ENCODE data around the gene OR13C5.
"Not testable (repeated sequence)": the region's sequence is repeated elsewhere in the genome, so short reads cannot be mapped to it uniquely, and the experiment has no call there.

OR13C5 gene

GRCh38 chr9:104599313-104599712, at the start of gene OR13C5:
Gene OR13C5 (minus strand): TSS chr9:104599413. CDS start chr9:104599413, 0 bp downstream.
- not testable (repeated sequence) for DNase-seq

- no peak for DNase-seq
These were observed 36.2 kb upstream of the OR13C5 start for GRCh38 chr9:104635456-104635855.

- no peak for DNase-seq
These were observed 34.8 kb upstream of the OR13C5 start for GRCh38 chr9:104633976-104634520.

GRCh38 chr9:104625964-104626363, 26.8 kb upstream of the OR13C5 start:
- DNase-seq = not testable (repeated sequence)

GRCh38 chr9:104618104-104618503, 18.9 kb upstream of the OR13C5 start, which contains the start of gene OR13C9:
Gene OR13C9 (minus strand): TSS chr9:104618204. CDS start chr9:104618204, 0 bp downstream.
- no peak for DNase-seq

GRCh38 chr9:104617418-104617817, 18.2 kb upstream of the OR13C5 start:
- DNase-seq = no peak

- no peak for DNase-seq
These were observed 12.0 kb upstream of the OR13C5 start for GRCh38 chr9:104611213-104611612.

- no peak for DNase-seq
These were observed 9.1 kb upstream of the OR13C5 start for GRCh38 chr9:104608336-104608735.

GRCh38 chr9:104606152-104606551, 6.9 kb upstream of the OR13C5 start:
- no peak for DNase-seq

GRCh38 chr9:104605527-104605926, 6.3 kb upstream of the OR13C5 start, which contains the start of gene OR13C2:
Gene OR13C2 (minus strand): TSS chr9:104605627. CDS start chr9:104605627, 0 bp downstream.
- DNase-seq = not testable (repeated sequence)

GRCh38 chr9:104604801-104605200, 5.6 kb upstream of the OR13C5 start:
- no peak for DNase-seq

GRCh38 chr9:104598749-104599148, 464 bp downstream of the OR13C5 start:
- DNase-seq = not testable (repeated sequence)

- no peak for DNase-seq
These were observed 9.6 kb downstream of the OR13C5 start for GRCh38 chr9:104589626-104590025.

GRCh38 chr9:104586496-104587180, 12.6 kb downstream of the OR13C5 start:
- DNase-seq = no peak

- no peak for DNase-seq
These were observed 18.7 kb downstream of the OR13C5 start for GRCh38 chr9:104580562-104580961.

- no peak for DNase-seq
These were observed 21.9 kb downstream of the OR13C5 start for GRCh38 chr9:104577263-104577662.

GRCh38 chr9:104575456-104575855, 23.8 kb downstream of the OR13C5 start:
- DNase-seq = no peak

- no peak for DNase-seq
These were observed 26.6 kb downstream of the OR13C5 start for GRCh38 chr9:104572612-104573011.

- DNase-seq = no peak
These were observed 30.3 kb downstream of the OR13C5 start, which contains the start of gene OR13C8 for GRCh38 chr9:104568868-104569267. Gene OR13C8 (plus strand): TSS chr9:104569168. CDS start chr9:104569168, 0 bp downstream.

- DNase-seq = no peak
These were observed 34.9 kb downstream of the OR13C5 start for GRCh38 chr9:104564358-104564757.

- no peak for DNase-seq
These were observed 42.2 kb downstream of the OR13C5 start for GRCh38 chr9:104556830-104557634.

GRCh38 chr9:104555521-104555920, 43.7 kb downstream of the OR13C5 start:
- DNase-seq = no peak

- DNase-seq = no peak
These were observed 46.0 kb downstream of the OR13C5 start for GRCh38 chr9:104553261-104553660.
